ENCODE results near the gene SORCS2.

DNA sequence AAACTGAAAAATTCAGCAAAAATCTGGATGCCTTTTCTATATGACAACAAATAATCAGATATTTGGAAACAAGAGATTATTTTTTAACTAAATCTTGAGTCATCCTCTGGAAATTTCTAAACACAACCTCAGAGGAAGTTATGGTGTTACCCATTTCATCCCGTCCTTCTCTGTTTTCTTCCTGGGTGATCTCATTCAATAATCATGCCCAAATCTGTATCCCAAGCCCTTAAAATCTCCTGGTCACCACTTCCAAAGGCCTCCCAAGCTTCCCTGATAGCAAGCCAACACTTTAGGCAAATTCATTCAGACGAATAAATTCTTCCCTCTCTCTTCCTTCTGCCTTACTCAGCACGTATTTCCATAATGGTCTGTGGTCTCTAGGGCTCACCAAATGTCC is 9.7 kb upstream of the SORCS2 start:
- TF ChIP-seq POLR2A (IDR thresholded peaks at IDR 0.05; ENCODE audit: extremely low read depth, insufficient read length) = no peak
- TF ChIP-seq CTCF (IDR thresholded peaks at IDR 0.05; ENCODE audit: low read depth, low read length) = no peak
- TF ChIP-seq MYC (IDR thresholded peaks at IDR 0.05; ENCODE audit: low read depth, low read length) = no peak
